GM21825 (cell line): Measurements from ENCODE around the gene PGAP2.
A peak's percentile ranks its signal among the peaks of the same experiment; 100 is the strongest.
"Not testable (repeated sequence)": the region's sequence is repeated elsewhere in the genome, so short reads cannot be mapped to it uniquely, and the experiment has no call there.

Source experiments
- ATAC-seq: cut with Tn5 transposase; IDR thresholded peaks from one replicate; pipeline ENCODE4 v1.9.1; 2021; ENCODE audit warnings: mild to moderate bottlenecking, moderate library complexity; ENCODE audit not compliant: unreplicated experiment

Gene PGAP2

DNA sequence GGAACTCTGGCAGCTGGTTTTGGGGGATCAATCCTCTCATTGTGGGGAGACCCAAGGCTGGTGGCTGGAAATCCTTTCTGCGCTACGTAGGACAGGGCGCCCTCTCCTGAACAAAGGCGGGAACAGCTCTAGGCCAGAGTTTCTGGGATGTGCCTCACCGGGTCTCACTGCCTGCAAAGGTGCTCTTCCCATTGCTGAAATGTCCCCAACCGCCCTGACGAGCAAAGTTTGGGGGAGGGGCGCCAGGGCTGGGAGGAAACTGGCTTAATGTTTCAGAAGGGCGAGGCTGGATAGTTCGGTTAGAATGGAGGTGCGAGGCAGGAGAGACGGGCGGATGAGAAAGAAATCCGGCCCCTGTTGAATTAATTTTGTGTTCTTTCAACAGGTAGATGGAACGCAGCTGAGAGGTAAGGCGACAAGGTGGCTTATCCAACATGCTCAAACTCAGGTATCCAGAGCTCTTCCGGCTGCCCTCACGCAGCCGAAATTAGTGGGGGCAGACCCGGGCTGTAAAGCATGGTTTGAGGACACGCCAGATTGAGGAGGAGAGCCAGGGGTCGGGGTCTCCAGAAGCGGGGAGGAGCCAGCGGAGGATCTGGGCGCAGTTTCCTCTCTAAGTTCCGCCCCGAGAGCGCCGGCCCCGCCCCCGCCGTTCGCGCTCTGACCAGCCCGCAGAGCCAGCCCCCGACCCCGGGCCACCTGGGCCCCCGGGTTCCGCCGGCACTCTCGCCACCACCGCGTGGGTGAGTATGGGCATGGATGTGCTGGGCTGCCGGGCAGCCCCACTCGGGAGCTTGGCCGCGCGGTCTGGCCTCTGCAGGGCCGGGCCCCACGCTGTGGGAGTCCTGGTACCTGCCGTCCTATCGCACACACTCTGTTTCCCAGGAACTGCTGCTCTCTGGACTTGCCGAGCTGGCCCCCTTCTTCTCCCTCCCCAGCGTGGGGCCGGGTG, at the start of gene PGAP2:
Gene PGAP2 (plus strand): TSS at position 652 of the 952 bp plus-strand sequence. CDS start 2,700 bp downstream, outside the sequence.
- ATAC-seq, result peak; percentile 72

DNA sequence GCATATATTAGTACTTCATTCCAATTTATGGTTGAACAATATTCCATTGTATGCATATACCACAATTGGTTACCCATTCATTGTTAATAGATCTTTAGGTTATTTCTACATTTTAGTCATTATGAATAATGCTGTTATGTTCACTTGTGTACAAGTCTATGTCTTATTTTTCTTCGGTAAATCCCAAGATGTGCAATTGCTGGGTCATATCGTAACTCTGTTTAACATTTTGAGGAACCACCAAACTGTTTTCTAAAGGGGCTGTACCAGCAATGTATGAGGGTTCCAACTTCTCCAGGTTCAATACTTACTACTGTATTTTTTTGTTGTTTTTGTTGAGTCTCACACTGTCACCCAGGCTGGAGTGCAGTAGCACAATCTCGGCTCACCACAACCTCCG, 44.1 kb upstream of the PGAP2 start:
- no peak for ATAC-seq

GRCh38 chr11:3766836-3767235, 41.5 kb upstream of the PGAP2 start:
- ATAC-seq, result not testable (repeated sequence)

DNA sequence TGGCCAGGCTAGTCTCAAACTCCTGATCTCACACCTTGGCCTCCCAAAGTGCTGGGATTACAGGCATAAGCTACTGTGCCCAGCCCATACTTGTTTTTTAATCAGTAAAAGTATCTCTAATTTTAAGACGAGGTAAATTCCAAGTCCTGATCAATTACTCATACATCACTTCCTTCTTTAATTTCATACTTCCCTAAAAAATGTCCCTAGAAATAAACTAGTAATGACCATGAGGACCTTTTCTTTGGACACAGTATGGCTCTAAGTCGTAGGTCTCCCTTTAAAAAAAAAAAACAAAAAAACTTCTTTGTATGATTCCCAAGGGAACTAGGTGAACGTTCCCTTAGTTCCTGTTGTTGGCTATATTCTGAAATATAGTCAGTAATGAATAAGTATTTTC, 40.8 kb upstream of the PGAP2 start:
- ATAC-seq, result no peak

DNA sequence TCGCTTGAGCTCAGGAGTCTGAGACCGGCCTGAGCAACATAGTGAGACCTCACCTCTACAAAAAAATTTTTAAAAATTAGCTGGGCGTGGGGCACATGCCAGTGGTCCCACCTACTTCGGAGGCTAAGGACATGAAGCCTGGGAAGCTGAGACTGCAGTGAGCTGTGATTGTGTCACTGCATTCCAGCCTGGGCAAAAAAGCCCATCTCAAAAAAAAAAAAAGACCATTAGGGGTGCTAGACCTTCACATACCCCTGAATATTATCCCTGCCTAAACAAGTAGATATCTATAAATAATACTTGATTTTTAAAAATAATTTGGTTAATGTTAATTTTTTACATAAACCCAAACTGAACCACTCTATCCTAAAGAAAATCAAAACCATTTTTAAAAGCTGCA, 35.2 kb upstream of the PGAP2 start:
- ATAC-seq, result no peak

DNA sequence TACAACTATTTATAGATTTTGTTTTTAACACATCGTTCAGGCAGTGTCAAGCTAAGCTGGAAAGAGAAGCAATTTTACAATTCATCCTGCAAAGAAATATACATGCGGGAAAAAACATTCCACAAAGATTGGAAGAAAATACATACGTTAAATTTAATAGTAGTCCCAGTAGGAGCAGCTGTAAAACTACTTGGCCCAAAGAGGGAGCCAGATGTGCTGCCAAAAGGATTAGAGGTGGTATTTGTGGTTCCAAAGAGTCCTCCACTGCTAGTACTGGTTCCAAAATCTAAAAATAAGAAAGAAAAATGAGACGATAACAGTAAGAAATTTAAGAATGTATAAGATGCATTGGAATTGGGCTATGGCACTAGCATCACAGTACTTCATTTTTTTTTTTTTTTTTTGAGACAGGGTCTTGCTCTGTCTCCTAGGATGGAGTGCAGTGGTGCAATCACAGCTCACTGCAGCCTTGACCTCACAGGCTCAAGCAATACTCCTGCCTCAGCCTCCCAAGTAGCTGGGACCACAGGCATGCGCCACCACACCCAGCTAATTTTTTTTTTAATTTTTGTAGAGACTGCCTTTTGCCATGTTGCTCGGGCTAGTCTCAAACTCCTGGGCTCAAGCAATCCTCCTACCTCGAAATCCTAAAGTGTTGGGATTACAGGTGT, 32.5 kb upstream of the PGAP2 start:
- ATAC-seq, result no peak

DNA sequence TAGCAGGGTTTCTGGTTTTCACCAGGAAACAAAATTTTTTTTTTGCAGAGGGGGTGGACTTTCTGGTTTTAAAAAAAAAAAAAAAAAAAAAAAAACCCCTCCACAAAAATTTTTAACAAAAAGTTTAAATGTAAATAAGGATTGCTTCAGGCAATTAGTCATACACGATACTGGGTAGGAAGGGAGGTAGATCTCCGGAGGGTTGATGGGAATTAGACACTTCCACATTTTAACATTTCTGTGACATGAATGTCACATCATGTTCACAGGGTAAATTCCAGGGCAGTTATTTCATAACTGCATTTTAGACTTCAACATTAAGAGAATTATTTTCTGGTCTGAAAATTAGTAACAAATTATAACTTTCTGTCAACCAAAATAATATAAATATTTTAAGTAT, 26.9 kb upstream of the PGAP2 start:
- ATAC-seq, result no peak

DNA sequence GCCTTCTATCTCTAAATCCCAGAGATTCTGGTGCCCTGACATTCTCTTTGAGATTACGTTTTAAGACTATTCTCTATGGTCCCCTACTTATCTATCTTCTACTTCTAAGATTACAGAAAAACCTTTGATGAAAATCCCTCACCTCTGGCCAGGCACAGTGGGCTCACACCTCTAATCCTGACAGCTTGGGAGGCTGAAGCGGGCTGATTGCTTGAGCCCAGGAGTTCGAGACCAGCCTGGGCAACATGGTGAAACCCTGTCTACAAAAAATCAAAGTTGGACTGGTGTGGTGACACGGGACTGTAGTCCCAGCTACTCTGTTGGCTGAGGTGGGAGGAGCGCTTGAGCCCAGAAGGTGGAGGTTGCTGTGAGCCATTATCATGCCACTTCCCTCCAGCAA, 25.4 kb upstream of the PGAP2 start:
- ATAC-seq, result no peak

DNA sequence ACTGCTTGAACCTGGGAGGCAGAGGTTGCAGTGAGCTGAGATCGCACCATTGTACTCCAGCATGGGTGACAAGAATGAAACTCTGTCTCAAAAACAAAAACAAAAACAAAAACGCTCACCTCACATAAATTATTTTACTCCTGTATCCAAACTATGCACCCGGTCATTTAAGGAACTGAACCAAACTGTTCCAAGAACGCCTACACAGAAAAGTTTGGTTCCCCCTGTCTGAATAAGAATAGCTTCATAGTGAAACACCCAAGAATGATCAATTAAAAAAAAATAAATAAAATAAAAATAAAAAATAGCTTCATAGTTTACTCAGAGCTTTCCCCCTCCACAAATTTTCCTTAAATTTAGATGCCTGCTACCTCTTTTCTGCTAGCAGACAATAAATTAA, 24.7 kb upstream of the PGAP2 start:
- no peak for ATAC-seq

DNA sequence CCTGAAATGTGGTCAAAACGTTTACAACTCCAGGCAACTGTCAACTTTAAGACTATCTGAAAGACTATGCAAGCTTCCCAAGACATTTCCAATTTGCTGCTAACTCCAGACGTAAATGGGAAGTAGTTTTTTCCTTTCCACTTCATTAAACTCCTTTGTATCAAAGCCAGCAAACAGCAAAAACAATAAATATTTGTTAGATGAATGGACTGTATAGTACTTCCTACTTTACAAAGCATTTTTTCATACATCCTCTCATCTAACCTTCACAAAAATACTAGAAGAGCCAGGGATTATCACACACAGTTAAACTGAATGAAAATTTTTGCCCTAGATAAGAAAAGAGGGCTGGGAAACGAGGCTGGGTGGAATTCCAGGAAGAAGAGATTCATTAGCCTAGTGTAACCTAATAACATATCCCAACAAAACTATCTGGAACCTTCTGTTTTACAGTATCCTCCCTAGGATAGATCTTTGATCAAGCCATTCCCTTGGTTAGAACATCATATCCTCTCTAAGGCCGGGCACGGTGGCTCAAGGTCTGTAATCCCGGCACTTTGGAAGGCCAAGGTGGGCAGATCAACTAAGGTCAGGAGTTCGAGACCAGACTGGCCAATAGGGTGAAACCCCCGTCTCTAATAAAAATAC, 21.5 kb upstream of the PGAP2 start:
- ATAC-seq, result no peak

- ATAC-seq, result not testable (repeated sequence)
Observed at GRCh38 chr11:3794387-3794786, 14.0 kb upstream of the PGAP2 start.

DNA sequence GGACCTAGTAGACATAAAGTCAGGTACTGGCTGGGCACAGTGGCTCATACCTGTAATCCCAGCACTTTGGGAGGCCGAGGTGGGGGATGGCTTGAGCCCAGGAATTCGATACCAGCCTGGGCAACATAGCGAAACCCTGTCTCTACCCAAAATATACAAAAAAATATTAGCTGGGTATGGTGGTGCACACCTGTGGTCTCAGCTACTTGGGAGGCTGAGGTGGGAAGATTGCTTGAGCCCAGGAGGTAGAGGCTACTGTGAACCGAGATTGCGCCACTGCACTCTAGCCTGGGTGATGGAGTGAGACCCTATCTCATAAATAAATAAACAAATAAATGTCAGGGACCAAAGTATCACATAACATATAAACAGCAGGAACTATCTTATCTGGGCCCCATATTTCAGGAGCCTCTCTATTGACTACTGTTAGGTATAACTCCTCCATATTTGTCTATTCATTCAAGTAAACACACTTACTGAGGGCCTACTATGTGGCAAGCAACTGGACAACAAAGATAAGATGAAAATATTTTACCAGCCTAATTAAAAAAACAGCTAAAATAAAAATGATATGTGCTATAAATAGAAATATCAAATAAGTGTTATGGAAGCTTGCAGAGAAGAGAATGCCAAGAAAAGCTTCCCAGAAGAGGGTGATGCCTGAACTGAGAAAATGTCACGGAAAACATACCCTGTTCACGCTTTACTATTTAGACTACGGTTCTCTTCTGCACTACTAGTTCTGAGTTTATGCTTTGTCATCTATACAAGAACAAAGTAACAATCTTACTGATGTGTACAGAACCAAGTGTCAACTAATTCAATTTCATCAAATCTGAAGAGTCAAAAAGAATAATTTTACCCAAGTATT, 13.0 kb upstream of the PGAP2 start:
- ATAC-seq, result no peak

DNA sequence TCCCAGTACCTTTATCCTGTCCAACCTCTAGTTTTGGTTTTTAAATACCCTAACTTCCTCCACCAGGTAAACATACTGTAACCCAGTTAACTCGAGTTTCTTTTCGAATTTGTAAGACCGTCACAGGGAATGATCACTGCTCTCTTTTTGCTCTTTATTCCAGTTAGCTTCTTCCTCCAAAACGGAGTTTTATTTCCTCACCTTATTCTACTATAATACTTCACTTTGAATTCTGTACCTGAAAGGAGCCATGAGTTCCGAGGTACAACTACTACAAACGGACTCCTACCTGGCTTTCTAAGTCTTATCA, 12.4 kb upstream of the PGAP2 start:
- ATAC-seq, result no peak

DNA sequence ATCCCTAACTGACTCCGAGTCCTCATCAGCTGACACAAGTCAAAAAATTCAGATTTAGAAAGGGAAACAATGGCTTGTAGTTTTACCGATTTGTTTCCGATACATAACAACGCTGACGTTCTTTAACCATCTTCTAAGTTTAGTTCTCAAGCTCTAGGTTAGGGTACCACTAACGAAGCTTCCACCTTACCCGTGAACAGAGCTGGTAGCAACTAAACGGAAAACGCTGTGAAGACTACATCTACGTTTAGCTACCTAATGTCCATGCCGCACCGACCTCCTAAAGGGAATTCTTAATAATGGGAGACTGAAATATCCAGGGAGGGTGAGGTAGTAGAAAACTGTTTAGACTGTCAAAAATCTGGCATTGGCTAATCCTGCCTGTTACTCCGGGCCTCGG, 12.0 kb upstream of the PGAP2 start:
- no peak for ATAC-seq

- peak; percentile 27 for ATAC-seq
Observed at GRCh38 chr11:3796801-3797328, 11.5 kb upstream of the PGAP2 start.

- peak; percentile 90 for ATAC-seq
Observed at GRCh38 chr11:3797329-3798090, 10.8 kb upstream of the PGAP2 start, which contains the start of gene NUP98. TSS of gene NUP98 (minus strand) at chr11:3797554. CDS start at chr11:3782117, 15,437 bp downstream.

DNA sequence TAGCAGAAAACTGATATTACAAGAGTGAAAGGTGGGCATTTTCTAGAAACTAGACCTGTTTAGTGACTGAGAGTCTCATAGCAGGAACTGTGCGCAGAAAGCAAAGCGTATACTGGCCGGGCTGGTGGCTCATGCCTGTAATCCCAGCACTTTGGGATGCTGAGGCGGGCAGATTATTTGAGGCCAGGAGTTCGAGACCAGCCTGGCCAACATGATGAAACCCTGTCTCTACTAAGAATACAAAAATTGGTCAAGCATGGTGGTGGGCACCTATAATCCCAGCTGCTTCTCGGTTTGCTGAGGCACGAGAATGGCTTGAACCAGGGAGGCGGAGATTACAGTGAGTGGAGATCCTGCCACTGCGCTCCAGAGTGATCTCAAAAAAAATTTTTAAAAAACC, 9.2 kb upstream of the PGAP2 start:
- ATAC-seq, result no peak

GRCh38 chr11:3799873-3800272, 8.5 kb upstream of the PGAP2 start:
- ATAC-seq, result no peak

DNA sequence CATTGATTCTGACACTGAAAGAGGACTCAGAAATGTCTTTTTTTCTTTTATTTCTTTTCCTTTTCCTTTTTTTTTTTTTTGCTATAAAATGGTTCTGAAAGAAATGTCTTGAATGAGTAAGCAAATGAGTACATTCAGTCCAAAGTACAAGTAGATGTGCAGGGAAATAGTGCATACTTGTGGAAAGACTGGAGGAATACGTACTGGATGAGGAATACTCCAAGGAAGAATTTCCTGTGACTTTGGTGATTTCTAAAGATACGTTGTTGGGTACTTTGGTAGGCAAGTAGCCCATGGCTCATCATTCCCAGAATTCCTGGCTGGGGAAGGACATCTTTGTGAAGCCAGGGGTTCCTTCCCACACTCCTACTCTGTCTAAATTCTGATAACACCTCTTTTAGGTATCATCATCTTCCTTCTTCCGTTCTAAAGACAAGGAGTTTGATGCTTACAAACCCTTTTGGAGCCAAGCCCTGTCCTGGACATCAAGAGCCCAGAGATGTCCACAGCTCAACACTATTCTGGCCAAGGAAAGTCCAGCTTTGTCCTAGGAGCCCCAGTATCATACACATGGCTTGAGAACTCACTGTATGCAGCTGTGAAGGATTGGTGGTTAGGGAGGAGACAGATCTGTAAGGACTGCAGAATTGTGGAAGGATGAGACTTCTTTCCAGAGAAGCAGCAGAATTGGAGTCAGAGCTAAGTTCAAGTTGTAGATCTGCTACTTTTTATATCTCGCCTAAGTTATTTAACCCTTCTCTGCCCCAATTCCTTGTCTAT, 6.2 kb upstream of the PGAP2 start:
- ATAC-seq, result no peak
